Liver (tissue), 3 donors: ENCODE measurements around the gene SEMA5A.

ENCODE experiments used
- ATF3 ChIP-seq: IDR thresholded peaks from 2 replicates; pipeline ENCODE4 v1.6.1; 2016; ENCODE audit warnings: antibody characterized with exemption
- CTCF ChIP-seq: fragments of 150-350 bp; IDR thresholded peaks from 2 replicates; pipeline ENCODE4 v1.5.1; 2017; ENCODE audit warnings: improper control_type of control experiment, low read depth, low read length; ENCODE audit not compliant: missing input control
- EGR1 ChIP-seq, 2 donors: IDR thresholded peaks; 2 replicates each; pipeline ENCODE4 v1.6.1; 2016 to 2018; ENCODE audit warnings: antibody characterized with exemption in 2 of 2, low read depth in 2 of 2
- GABPA ChIP-seq, 2 donors: IDR thresholded peaks in 1 of 2; conservative IDR thresholded peaks in 1 of 2; 2 replicates each; pipeline ENCODE4 v1.6.1; 2016; ENCODE audit warnings: antibody characterized with exemption in 2 of 2, mild to moderate bottlenecking in 1 of 2, moderate library complexity in 1 of 2
- HNF4G ChIP-seq: IDR thresholded peaks from 2 replicates; pipeline ENCODE4 v1.6.1; 2016; ENCODE audit warnings: antibody characterized with exemption
- JUND ChIP-seq, 2 donors: IDR thresholded peaks; 2 replicates each; pipeline ENCODE4 v1.6.1; 2016; ENCODE audit warnings: antibody characterized with exemption in 2 of 2
- RAD21 ChIP-seq, 2 donors: IDR thresholded peaks; 2 replicates each; pipeline ENCODE4 v1.6.1; 2016; ENCODE audit warnings: antibody characterized with exemption in 2 of 2, mild to moderate bottlenecking in 2 of 2
- REST ChIP-seq: IDR thresholded peaks from 2 replicates; pipeline ENCODE4 v1.6.1; 2016; ENCODE audit warnings: antibody characterized with exemption, mild to moderate bottlenecking
- SP1 ChIP-seq: IDR thresholded peaks from 2 replicates; pipeline ENCODE4 v1.6.1; 2018; ENCODE audit warnings: antibody characterized with exemption, mild to moderate bottlenecking
- TAF1 ChIP-seq: conservative IDR thresholded peaks from 2 replicates; pipeline ENCODE4 v1.6.1; 2016; ENCODE audit warnings: antibody characterized with exemption, mild to moderate bottlenecking
- YY1 ChIP-seq: IDR thresholded peaks from 2 replicates; pipeline ENCODE4 v1.6.1; 2016; ENCODE audit warnings: antibody characterized with exemption, mild to moderate bottlenecking
- ZBTB33 ChIP-seq: IDR thresholded peaks from 2 replicates; pipeline ENCODE4 v1.6.1; 2016; ENCODE audit warnings: antibody characterized with exemption
- donor health status: healthy.
- donor health status: healthy.

- TF ChIP-seq CTCF (no peak), RAD21 (IDR thresholded peaks at IDR 0.05) (peak; percentile 5 to 36), JUND (IDR thresholded peaks at IDR 0.05) (no peak), SP1 (peak; percentile 46), TAF1 (no peak), REST (no peak), HNF4G (no peak), GABPA (IDR thresholded peaks at IDR 0.05 in 1 of 2, conservative IDR thresholded peaks at IDR 0.05 in 1 of 2) (no peak), ATF3 (no peak), EGR1 (IDR thresholded peaks at IDR 0.05; ENCODE audit: low read depth in 2 of 2) (no peak), YY1 (no peak), ZBTB33 (no peak)
These were observed 134.7 kb downstream of the SEMA5A start for GRCh38 chr5:9411142-9411541.
